ENCODE measurements around the gene PID1. TPM values are rescaled to one million over a fixed set of nuclear protein-coding genes. Genes with fewer than 3 reads are reported as not detected.
"Not testable (repeated sequence)": the region's sequence is repeated elsewhere in the genome, so short reads cannot be mapped to it uniquely, and the experiment has no call there.

The PID1 gene
- total RNA-seq, 1 experiment from 2014 or later: not detected

GRCh38 chr2:229080172-229080571 lies 190.9 kb downstream of the PID1 start:
- DNase-seq (ENCODE audit: low spot score): no peak

GRCh38 chr2:229076886-229077285 lies 194.2 kb downstream of the PID1 start:
- DNase-seq (ENCODE audit: low spot score): not testable (repeated sequence)

- DNase-seq (ENCODE audit: low spot score): no peak
These were observed 197.2 kb downstream of the PID1 start for GRCh38 chr2:229073935-229074334.

GRCh38 chr2:229071292-229071976 lies 199.7 kb downstream of the PID1 start:
- no peak for DNase-seq (ENCODE audit: low spot score)

- no peak for DNase-seq (ENCODE audit: low spot score)
These were observed 204.9 kb downstream of the PID1 start for GRCh38 chr2:229066121-229066715.

GRCh38 chr2:229064749-229065148 lies 206.3 kb downstream of the PID1 start:
- no peak for DNase-seq (ENCODE audit: low spot score)

GRCh38 chr2:229060147-229060546 lies 210.9 kb downstream of the PID1 start:
- DNase-seq (ENCODE audit: low spot score): no peak

- no peak for DNase-seq (ENCODE audit: low spot score)
These were observed 211.6 kb downstream of the PID1 start for GRCh38 chr2:229059331-229060033.

GRCh38 chr2:229057976-229058553 lies 213.0 kb downstream of the PID1 start:
- DNase-seq (ENCODE audit: low spot score): no peak

- DNase-seq (ENCODE audit: low spot score): no peak
These were observed 216.8 kb downstream of the PID1 start for GRCh38 chr2:229054311-229054710.

- DNase-seq (ENCODE audit: low spot score): no peak
These were observed 219.3 kb downstream of the PID1 start for GRCh38 chr2:229051798-229052197.

- no peak for DNase-seq (ENCODE audit: low spot score)
These were observed 221.0 kb downstream of the PID1 start for GRCh38 chr2:229050133-229050532.

- DNase-seq (ENCODE audit: low spot score): no peak
These were observed 223.0 kb downstream of the PID1 start for GRCh38 chr2:229048134-229048533.

- DNase-seq (ENCODE audit: low spot score): no peak
These were observed 225.4 kb downstream of the PID1 start for GRCh38 chr2:229045671-229046070.

GRCh38 chr2:229044581-229044980 lies 226.5 kb downstream of the PID1 start:
- DNase-seq (ENCODE audit: low spot score): no peak

- DNase-seq (ENCODE audit: low spot score): no peak
These were observed 227.4 kb downstream of the PID1 start for GRCh38 chr2:229043681-229044080.

GRCh38 chr2:229042349-229042748 lies 228.7 kb downstream of the PID1 start:
- DNase-seq (ENCODE audit: low spot score): no peak

GRCh38 chr2:229041691-229042090 lies 229.4 kb downstream of the PID1 start:
- no peak for DNase-seq (ENCODE audit: low spot score)

GRCh38 chr2:229037621-229038020 lies 233.5 kb downstream of the PID1 start:
- no peak for DNase-seq (ENCODE audit: low spot score)

GRCh38 chr2:229033816-229034215 lies 237.3 kb downstream of the PID1 start:
- no peak for DNase-seq (ENCODE audit: low spot score)

GRCh38 chr2:229032608-229033234 lies 238.4 kb downstream of the PID1 start:
- no peak for DNase-seq (ENCODE audit: low spot score)

All from HT-29 (cell line).